Right lung (tissue), 5 donors: ENCODE results near the gene RABGAP1L. TPM values are rescaled to one million over a fixed set of nuclear protein-coding genes. Genes with fewer than 3 reads are reported as not detected.

Experiments used
- DNase-seq, 2 donors: peaks; one replicate each; pipeline ENCODE4 v3.0.0-alpha.2; 2013
- polyA plus RNA-seq, 5 donors: library from polyadenylated mRNA; unstranded; fragments of 120-200 nt; gene quantifications; one replicate each; pipeline versions ENCODE4 v1.2.1 to v1.2.3, GENCODE V29; 2013; ENCODE audit warnings: inconsistent platforms in 1 of 5, low replicate concordance in 1 of 5; ENCODE audit not compliant: insufficient read length in 5 of 5, insufficient read depth in 1 of 5

Gene RABGAP1L
- polyA plus RNA-seq, 5 donors: 27.7 to 49.6 (median 45.4) TPM

GRCh38 chr1:174194461-174194860, 35.1 kb downstream of the RABGAP1L start:
- DNase-seq: no peak

- DNase-seq: no peak
Measured at GRCh38 chr1:174197088-174197487, 37.8 kb downstream of the RABGAP1L start.

- DNase-seq: no peak
Measured at GRCh38 chr1:174197547-174197946, 38.2 kb downstream of the RABGAP1L start.

GRCh38 chr1:174198202-174198601, 38.9 kb downstream of the RABGAP1L start:
- DNase-seq: no peak

GRCh38 chr1:174200746-174201145, 41.4 kb downstream of the RABGAP1L start:
- no peak for DNase-seq

- no peak for DNase-seq
Measured at GRCh38 chr1:174204697-174205308, 45.5 kb downstream of the RABGAP1L start.

- DNase-seq: no peak
Measured at GRCh38 chr1:174206148-174206836, 47.0 kb downstream of the RABGAP1L start.

- DNase-seq: no peak
Measured at GRCh38 chr1:174209347-174210187, 50.2 kb downstream of the RABGAP1L start.

GRCh38 chr1:174211486-174211885, 52.2 kb downstream of the RABGAP1L start:
- DNase-seq: no peak

GRCh38 chr1:174215766-174216165, 56.4 kb downstream of the RABGAP1L start:
- no peak for DNase-seq

GRCh38 chr1:174217248-174217647, 57.9 kb downstream of the RABGAP1L start:
- DNase-seq: no peak

- DNase-seq: peak; percentile 14 to 24
Measured at GRCh38 chr1:174217787-174218574, 58.7 kb downstream of the RABGAP1L start.

GRCh38 chr1:174218983-174219382, 59.7 kb downstream of the RABGAP1L start:
- no peak for DNase-seq

GRCh38 chr1:174219606-174220370, 60.5 kb downstream of the RABGAP1L start:
- no peak for DNase-seq

GRCh38 chr1:174221681-174222080, 62.4 kb downstream of the RABGAP1L start:
- no peak for DNase-seq

- no peak for DNase-seq
Measured at GRCh38 chr1:174222166-174222949, 63.0 kb downstream of the RABGAP1L start.

- DNase-seq: no peak
Measured at GRCh38 chr1:174224641-174225040, 65.3 kb downstream of the RABGAP1L start.

GRCh38 chr1:174225499-174226204, 66.3 kb downstream of the RABGAP1L start:
- no peak for DNase-seq

- no peak for DNase-seq
Measured at GRCh38 chr1:174230399-174230798, 71.1 kb downstream of the RABGAP1L start.

- no peak for DNase-seq
Measured at GRCh38 chr1:174232761-174233160, 73.4 kb downstream of the RABGAP1L start.
